Astrocyte of the spinal cord (primary cell): ENCODE data around the gene INSYN1.
"Not testable (repeated sequence)": the region's sequence is repeated elsewhere in the genome, so short reads cannot be mapped to it uniquely, and the experiment has no call there.

Experiments
- DNase-seq: peaks from one replicate; pipeline ENCODE4 v3.0.0; 2011; ENCODE audit warnings: low read depth, low spot score
- H3K4me3 ChIP-seq: 2 replicates; pipeline ENCODE4 v1.5.1; 2011; ENCODE audit warnings: low read depth, mild to moderate bottlenecking, low read length, moderate library complexity
- CTCF ChIP-seq: IDR thresholded peaks from 2 replicates; pipeline ENCODE4 v1.5.1; 2012; ENCODE audit warnings: low read depth, mild to moderate bottlenecking, low read length, inconsistent platforms
- in situ Hi-C: cut with HindIII; loops from 2 replicates; pipeline ENCODE4 v1.10.0; 2017; ENCODE audit warnings: low sequenced_read_pairs

The INSYN1 gene

GRCh38 chr15:73786538-73786937, 33.4 kb upstream of the INSYN1 start:
- no peak for TF ChIP-seq CTCF
- in situ Hi-C loops = no loop called here
- DNase-seq = no peak
- H3K4me3 ChIP-seq = no peak overlapping the region

GRCh38 chr15:73785256-73786014, 32.3 kb upstream of the INSYN1 start:
- H3K4me3 ChIP-seq, DNase-seq, in situ Hi-C loops: not testable (repeated sequence)

GRCh38 chr15:73784291-73784690, 31.1 kb upstream of the INSYN1 start:
- DNase-seq = no peak
- TF ChIP-seq CTCF = no peak
- in situ Hi-C loops = no loop called here
- no peak overlapping the region for H3K4me3 ChIP-seq

GRCh38 chr15:73782344-73782959, 29.3 kb upstream of the INSYN1 start:
- no peak for TF ChIP-seq CTCF
- in situ Hi-C loops = no loop called here
- no peak for DNase-seq
- no peak overlapping the region for H3K4me3 ChIP-seq

- H3K4me3 ChIP-seq = no peak overlapping the region
- in situ Hi-C loops = no loop called here
- peak; percentile 28 for TF ChIP-seq CTCF
- DNase-seq = no peak
Measured at GRCh38 chr15:73781038-73781925, 28.1 kb upstream of the INSYN1 start.

- H3K4me3 ChIP-seq = no peak overlapping the region
- no peak for TF ChIP-seq CTCF
- DNase-seq = no peak
- in situ Hi-C loops = no loop called here
Measured at GRCh38 chr15:73779974-73780373, 26.8 kb upstream of the INSYN1 start.
